D721Med (cell line): ENCODE results near the gene ATP6AP2.

Experiments
- DNase-seq: peaks from one replicate; pipeline ENCODE4 v3.0.0; 2011; ENCODE audit warnings: low spot score; ENCODE audit not compliant: insufficient read length
- FAIRE-seq: peaks from 2 replicates; lab custom pipeline; 2011; peaks lifted over from hg19 to GRCh38; lab: Jason Lieb, UNC
- CTCF ChIP-seq: IDR thresholded peaks from 2 replicates; pipeline ENCODE4 v1.5.1; 2012; ENCODE audit warnings: mild to moderate bottlenecking, control low read depth; ENCODE audit not compliant: insufficient read depth; ENCODE audit errors: missing control alignments

ATP6AP2 gene

GRCh38 chrX:40623665-40624064 lies 42.9 kb downstream of the ATP6AP2 start:
- no peak for FAIRE-seq
- no peak for DNase-seq
- no peak for TF ChIP-seq CTCF

DNA sequence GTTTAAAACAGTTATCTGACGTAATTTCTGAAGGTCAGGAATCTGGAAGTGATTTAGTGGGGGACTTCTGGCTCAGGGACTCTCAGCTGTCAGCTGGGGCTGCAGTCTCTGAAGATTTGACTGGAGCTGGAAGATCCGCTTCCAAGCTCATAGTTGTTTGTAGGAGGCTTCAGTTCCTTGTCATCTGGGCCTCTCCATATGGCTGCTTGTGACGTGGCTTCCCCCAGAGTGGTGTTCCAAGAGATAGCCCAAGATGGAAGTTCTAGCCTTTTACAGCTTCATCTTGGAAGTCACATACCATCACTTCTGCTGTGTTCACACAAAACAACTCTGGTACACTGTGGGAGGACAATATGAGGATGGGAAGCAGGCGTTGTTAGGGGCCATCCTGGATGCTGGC lies 44.5 kb downstream of the ATP6AP2 start:
- DNase-seq = no peak
- no peak for FAIRE-seq
- TF ChIP-seq CTCF = no peak

DNA sequence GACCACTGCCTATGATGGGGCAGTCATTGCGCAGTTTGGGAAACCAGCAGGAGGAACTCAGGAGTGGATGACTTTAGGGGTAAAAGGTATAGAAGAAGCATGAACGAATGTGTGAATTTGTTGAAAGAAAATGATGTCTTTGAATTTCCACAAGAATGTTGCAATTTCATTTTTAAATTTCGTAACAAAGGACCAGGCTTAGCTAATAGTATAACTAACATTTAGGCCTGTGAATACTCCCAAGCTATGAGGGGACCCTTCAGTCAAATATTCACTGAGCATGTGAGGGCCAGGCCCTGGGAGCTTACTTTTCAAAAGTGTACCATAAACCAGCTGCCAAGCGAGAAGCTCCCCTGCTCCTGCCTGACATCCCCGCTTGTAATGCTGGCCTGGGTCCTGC lies 47.7 kb downstream of the ATP6AP2 start:
- FAIRE-seq (no peak), DNase-seq (no peak)
- no peak for TF ChIP-seq CTCF

DNA sequence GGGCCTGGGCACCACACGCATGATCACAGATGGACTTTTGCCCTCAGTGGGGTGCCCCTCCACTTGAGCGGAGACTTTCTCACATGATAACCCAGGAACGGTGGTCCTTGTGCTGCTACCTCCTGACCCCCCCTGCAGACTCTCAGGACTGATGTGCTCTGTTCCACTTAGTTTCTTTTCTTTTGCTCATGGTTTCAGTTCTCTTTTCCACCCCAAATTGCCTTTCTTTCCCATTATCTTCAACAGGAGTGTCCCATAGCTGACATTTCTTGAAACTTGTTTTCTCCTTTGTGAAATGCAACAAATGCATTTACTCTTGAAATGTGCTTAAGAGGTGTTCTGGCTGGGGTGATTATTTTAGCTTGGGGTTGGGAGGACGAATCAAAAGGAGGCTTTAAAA lies 51.4 kb downstream of the ATP6AP2 start:
- FAIRE-seq (no peak), DNase-seq (no peak)
- no peak for TF ChIP-seq CTCF

GRCh38 chrX:40637687-40638086 lies 56.9 kb downstream of the ATP6AP2 start:
- TF ChIP-seq CTCF = no peak
- no peak for FAIRE-seq
- no peak for DNase-seq

DNA sequence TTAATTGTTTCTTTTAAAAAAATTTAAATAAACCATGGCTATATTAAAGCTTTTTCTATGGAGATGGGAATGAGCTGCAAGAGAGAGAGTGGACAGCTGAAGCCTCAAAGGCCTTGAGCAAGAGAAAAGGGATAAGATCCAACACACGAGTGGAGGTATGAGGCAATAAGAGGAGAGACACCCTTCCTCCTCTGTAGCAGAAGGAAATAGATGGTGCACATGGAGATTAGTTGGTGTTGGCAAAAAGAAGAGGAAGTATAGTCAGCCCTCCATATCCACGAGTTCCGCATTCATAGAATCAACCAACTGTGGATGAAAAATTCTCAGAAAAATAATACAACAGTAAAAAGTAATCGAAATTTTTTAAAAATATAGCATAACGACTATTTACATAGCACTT lies 63.4 kb downstream of the ATP6AP2 start:
- no peak for FAIRE-seq
- TF ChIP-seq CTCF = no peak
- no peak for DNase-seq

GRCh38 chrX:40644821-40645358 lies 64.1 kb downstream of the ATP6AP2 start:
- no peak for TF ChIP-seq CTCF
- DNase-seq (no peak), FAIRE-seq (no peak)
